ENCODE results near the gene PIN1.
A peak's percentile ranks its signal among the peaks of the same experiment; 100 is the strongest.

DNA sequence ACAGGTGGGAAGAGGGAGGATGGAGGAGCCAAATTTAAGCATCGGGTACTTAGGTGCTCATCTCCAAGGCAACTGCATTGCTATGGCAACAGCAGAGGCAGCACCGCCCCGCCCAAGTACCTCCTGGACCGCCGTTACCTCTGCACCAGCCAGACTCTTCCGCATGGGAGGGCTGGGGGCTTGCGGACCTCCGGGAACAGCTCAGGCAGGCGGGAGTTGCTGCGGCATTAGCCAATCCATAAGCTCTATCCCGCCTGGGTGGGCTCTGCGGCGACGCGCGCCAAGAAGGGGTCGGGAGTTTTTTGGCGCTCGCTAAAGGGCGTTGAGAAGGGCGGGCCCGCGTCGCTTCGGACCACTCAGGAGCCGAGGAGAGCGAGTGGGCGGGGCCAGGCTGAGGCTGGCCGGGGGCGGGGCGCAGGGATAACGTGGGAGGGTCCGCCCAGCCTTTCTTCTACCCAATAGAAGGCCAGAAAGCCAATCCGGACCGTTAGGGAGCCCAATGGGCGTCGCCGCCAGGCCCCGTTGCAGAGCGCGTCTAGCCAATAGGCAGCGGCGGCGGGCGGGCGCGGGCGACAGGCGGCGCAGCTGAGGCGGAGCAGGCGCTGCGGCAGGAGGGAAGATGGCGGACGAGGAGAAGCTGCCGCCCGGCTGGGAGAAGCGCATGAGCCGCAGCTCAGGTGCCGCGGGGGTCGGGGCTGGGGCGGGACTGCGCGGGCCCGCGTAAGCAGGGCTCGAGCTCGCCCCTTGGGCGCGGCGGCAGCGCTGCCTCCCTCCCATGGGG lies at the start of gene PIN1:
- TF ChIP-seq, protein P1, sequence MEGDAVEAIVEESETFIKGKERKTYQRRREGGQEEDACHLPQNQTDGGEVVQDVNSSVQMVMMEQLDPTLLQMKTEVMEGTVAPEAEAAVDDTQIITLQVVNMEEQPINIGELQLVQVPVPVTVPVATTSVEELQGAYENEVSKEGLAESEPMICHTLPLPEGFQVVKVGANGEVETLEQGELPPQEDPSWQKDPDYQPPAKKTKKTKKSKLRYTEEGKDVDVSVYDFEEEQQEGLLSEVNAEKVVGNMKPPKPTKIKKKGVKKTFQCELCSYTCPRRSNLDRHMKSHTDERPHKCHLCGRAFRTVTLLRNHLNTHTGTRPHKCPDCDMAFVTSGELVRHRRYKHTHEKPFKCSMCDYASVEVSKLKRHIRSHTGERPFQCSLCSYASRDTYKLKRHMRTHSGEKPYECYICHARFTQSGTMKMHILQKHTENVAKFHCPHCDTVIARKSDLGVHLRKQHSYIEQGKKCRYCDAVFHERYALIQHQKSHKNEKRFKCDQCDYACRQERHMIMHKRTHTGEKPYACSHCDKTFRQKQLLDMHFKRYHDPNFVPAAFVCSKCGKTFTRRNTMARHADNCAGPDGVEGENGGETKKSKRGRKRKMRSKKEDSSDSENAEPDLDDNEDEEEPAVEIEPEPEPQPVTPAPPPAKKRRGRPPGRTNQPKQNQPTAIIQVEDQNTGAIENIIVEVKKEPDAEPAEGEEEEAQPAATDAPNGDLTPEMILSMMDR (IDR thresholded peaks at IDR 0.05): peak; percentile 15 to 61 (median 44)
- peak in 1 of 2 donors; percentile 4 for TF ChIP-seq POLR2A (IDR thresholded peaks at IDR 0.05)
